ENCODE results near the gene VSIG10. TPM values are rescaled to one million over a fixed set of nuclear protein-coding genes. Genes with fewer than 3 reads are reported as not detected.

The VSIG10 gene
- total and polyA plus RNA-seq, 2 of the 13 experiments (the other 11 are each of a cell fraction or from before 2014, with no cell fraction given) = 25.6 to 42.5 TPM

GRCh38 chr12:118034429-118035189 lies 69.2 kb downstream of the VSIG10 start (continued):
- TF ChIP-seq ZNF784 (CRISPR knock-in tag; IDR thresholded peaks at IDR 0.05; ENCODE audit: borderline replicate concordance) = no peak
- TF ChIP-seq KDM2A (CRISPR knock-in tag; IDR thresholded peaks at IDR 0.05; ENCODE audit: borderline replicate concordance, low read depth) = no peak
- no peak for TF ChIP-seq MLLT10 (CRISPR knock-in tag; IDR thresholded peaks at IDR 0.05)
- TF ChIP-seq ZUFSP (CRISPR knock-in tag; IDR thresholded peaks at IDR 0.05; ENCODE audit: borderline replicate concordance) = no peak
- TF ChIP-seq ZNF501 (CRISPR knock-in tag; IDR thresholded peaks at IDR 0.05) = no peak
- TF ChIP-seq ZNF546 (CRISPR knock-in tag; conservative IDR thresholded peaks at IDR 0.05) = no peak
- no peak for TF ChIP-seq ZNF451 (CRISPR knock-in tag; IDR thresholded peaks at IDR 0.05)
- TF ChIP-seq ZMYM4 (CRISPR knock-in tag; IDR thresholded peaks at IDR 0.05) = no peak
- TF ChIP-seq MAFK (conservative IDR thresholded peaks at IDR 0.05 in 1 of 2, IDR thresholded peaks at IDR 0.05 in 1 of 2; ENCODE audit: low read length in 2 of 2) = no peak

- no peak overlapping the region for H2AFZ ChIP-seq (ENCODE audit: low read length)
- ChIA-PET POLR2A (no interaction called here), CTCF (ENCODE audit: low intra/inter-chr PET ratio, low total read pairs) (interaction anchor here (2.4 kb wide), 1 partner anchor 159 kb away, joined by 17 read pairs; no protein-coding TSS in a partner anchor)
- H3K9ac ChIP-seq (ENCODE audit: insufficient read depth, low read depth, low read length) = no peak overlapping the region
- 90% methylated on average over 5 of the region's 5 CpGs for WGBS (ENCODE audit: low lambda C conversion rate)
- no peak overlapping the region for H3K4me3 ChIP-seq (replicated peaks in 1 of 3; ENCODE audit: insufficient read depth in 1 of 3, low read depth in 2 of 3, low read length in 3 of 3)
- H3K4me2 ChIP-seq (ENCODE audit: low read depth, low read length) = no peak overlapping the region
- no peak for DNase-seq (ENCODE audit: low spot score)
- H3K36me3 ChIP-seq (replicated peaks in 1 of 2; ENCODE audit: control insufficient read depth in 1 of 2, insufficient read depth in 2 of 2, low read length in 2 of 2) = peaks cover 18 to 62% of the 10 kb centered on the region in 2 experiments
- no peak overlapping the region for H3K27ac ChIP-seq (ENCODE audit: extremely low read length, insufficient read depth, low read length)
- in situ Hi-C loops (cut with HindIII; ENCODE audit: extremely low pct_ligation_motif_present, low pct_unique_long_range_greater_than_20kb) = loop anchor here (5.0 kb wide), 1 partner anchor 157 kb away; no protein-coding TSS in a partner anchor
- ATAC-seq = no peak
- no peaks in the 10 kb centered on the region for H3K79me2 ChIP-seq (ENCODE audit: insufficient read depth, low read length)
- no peaks in the 10 kb centered on the region for H3K9me3 ChIP-seq (ENCODE audit: low read length)
- BruUV-seq (replicated peaks) = no TSS peak
- no peak for FAIRE-seq
- H4K20me1 ChIP-seq (ENCODE audit: insufficient read depth, low read length) = no peaks in the 10 kb centered on the region
- H3K27me3 ChIP-seq (ENCODE audit: control insufficient read depth in 1 of 2, insufficient read depth in 2 of 2, low read length in 2 of 2) = no peaks in the 10 kb centered on the region
- peaks cover 15% of the 10 kb centered on the region for H3K4me1 ChIP-seq (ENCODE audit: insufficient read depth, low read length)
- intact Hi-C loops (cut with micrococcal nuclease; ENCODE audit: unreplicated experiment) = loop anchor here (2.0 kb wide), 1 partner anchor 19 kb away; no protein-coding TSS in a partner anchor
- TF ChIP-seq ZNF564 (CRISPR knock-in tag; IDR thresholded peaks at IDR 0.05) (no peak), ZSCAN25 (CRISPR knock-in tag; IDR thresholded peaks at IDR 0.05) (no peak), MEIS2 (CRISPR knock-in tag; IDR thresholded peaks at IDR 0.05) (no peak), KDM5A (IDR thresholded peaks at IDR 0.05; ENCODE audit: borderline replicate concordance, low read length) (no peak), SRY (CRISPR knock-in tag; IDR thresholded peaks at IDR 0.05) (no peak), MATR3 (CRISPR knock-in tag; IDR thresholded peaks at IDR 0.05) (no peak), TP53 (CRISPR knock-in tag; conservative IDR thresholded peaks at IDR 0.05) (no peak), ARID4A (CRISPR knock-in tag; IDR thresholded peaks at IDR 0.05; ENCODE audit: borderline replicate concordance) (no peak)
Measured at GRCh38 chr12:118033902-118034301, 69.9 kb downstream of the VSIG10 start.
